OCI-LY1 (cell line): ENCODE measurements around the gene RAB3IP.

Source experiments
- H2AFZ ChIP-seq: fragments of 200-600 bp; sonication (generic), shearing (Covaris generic); 2 replicates; pipeline ENCODE4 v1.6.0; 2014; ENCODE audit warnings: antibody characterized with exemption, mild to moderate bottlenecking, low read length
- H3F3A ChIP-seq: fragments of 200-600 bp; sonication (generic), shearing (Covaris generic); 2 replicates; pipeline ENCODE4 v1.6.0; 2014; ENCODE audit warnings: mild to moderate bottlenecking, antibody characterized with exemption, low read length, moderate library complexity; ENCODE audit not compliant: insufficient read depth
- H3K27ac ChIP-seq: fragments of 200-600 bp; sonication (generic); 2 replicates; pipeline ENCODE4 v1.5.1; 2014; ENCODE audit warnings: low read length, mixed run types, mild to moderate bottlenecking, low read depth; ENCODE audit not compliant: poor library complexity, severe bottlenecking
- H3K27me3 ChIP-seq: fragments of 200-600 bp; sonication (generic); 2 replicates; pipeline ENCODE4 v1.6.0; 2014; ENCODE audit warnings: antibody characterized with exemption, mild to moderate bottlenecking, low read length, moderate library complexity; ENCODE audit not compliant: insufficient read depth
- H3K36me3 ChIP-seq: fragments of 200-600 bp; sonication (generic); 2 replicates; pipeline ENCODE4 v1.6.1; 2014; ENCODE audit warnings: mild to moderate bottlenecking, antibody characterized with exemption, low read length, moderate library complexity, mixed read lengths; ENCODE audit not compliant: insufficient read depth
- H3K4me1 ChIP-seq: fragments of 200-600 bp; sonication (generic); 2 replicates; pipeline ENCODE4 v1.5.1; 2014; ENCODE audit warnings: mild to moderate bottlenecking, low read length, moderate library complexity; ENCODE audit not compliant: insufficient read depth, severe bottlenecking
- H3K4me2 ChIP-seq: fragments of 200-600 bp; sonication (generic), shearing (Covaris generic); 2 replicates; pipeline ENCODE4 v1.6.1; 2014; ENCODE audit warnings: low read length
- H3K4me3 ChIP-seq: fragments of 200-600 bp; sonication (generic); 2 replicates; pipeline ENCODE4 v1.5.1; 2014; ENCODE audit warnings: low read length, low read depth, mild to moderate bottlenecking, mixed read lengths; ENCODE audit not compliant: poor library complexity, severe bottlenecking
- H3K79me2 ChIP-seq: fragments of 200-600 bp; shearing (Covaris generic); 2 replicates; pipeline ENCODE4 v1.6.1; 2016; ENCODE audit warnings: mixed run types, low read length, mixed read lengths; ENCODE audit not compliant: insufficient read depth
- H3K9ac ChIP-seq: fragments of 200-600 bp; sonication (generic), shearing (Covaris generic); 2 replicates; pipeline ENCODE4 v1.6.1; 2014; ENCODE audit warnings: mild to moderate bottlenecking, low read length, mixed read lengths
- H3K9me2 ChIP-seq: fragments of 200-600 bp; sonication (generic), shearing (Covaris generic); 2 replicates; pipeline ENCODE4 v1.6.1; 2014; ENCODE audit warnings: low read depth, mild to moderate bottlenecking, low read length, mixed read lengths
- H3K9me3 ChIP-seq: fragments of 200-600 bp; shearing (Covaris generic); 2 replicates; pipeline ENCODE4 v1.6.1; 2014; ENCODE audit warnings: low read length, mixed read lengths
- H4K20me1 ChIP-seq: fragments of 200-600 bp; sonication (generic), shearing (Covaris generic); 2 replicates; pipeline ENCODE4 v1.6.0; 2016; ENCODE audit warnings: mild to moderate bottlenecking, low read length; ENCODE audit not compliant: insufficient read depth
- CTCF ChIP-seq: fragments of 200-600 bp; sonication (generic), shearing (Covaris generic); IDR thresholded peaks from 2 replicates; pipeline ENCODE4 v1.5.1; 2017; ENCODE audit warnings: mild to moderate bottlenecking, antibody characterized with exemption, low read length, moderate library complexity, mixed read lengths
- EZH2 ChIP-seq: fragments of 200-600 bp; sonication (generic), shearing (Covaris generic); IDR thresholded peaks from 2 replicates; pipeline ENCODE4 v1.8.0; 2017; ENCODE audit warnings: borderline replicate concordance, mixed run types, mild to moderate bottlenecking, antibody characterized with exemption, low read length, moderate library complexity, mixed read lengths

Gene RAB3IP

GRCh38 chr12:69834576-69834975, 95.9 kb downstream of the RAB3IP start:
- TF ChIP-seq CTCF (no peak), EZH2 (no peak)
- no peak overlapping the region for H3K4me3 ChIP-seq
- H3K36me3 ChIP-seq: no peaks in the 10 kb centered on the region
- H3K4me1 ChIP-seq: no peaks in the 10 kb centered on the region
- no peak overlapping the region for H2AFZ ChIP-seq
- no peaks in the 10 kb centered on the region; the same call in 1 of the 2 replicates for H3K27me3 ChIP-seq
- H3K4me2 ChIP-seq: no peak overlapping the region
- H3K79me2 ChIP-seq: no peaks in the 10 kb centered on the region
- no peaks in the 10 kb centered on the region for H3K9me3 ChIP-seq
- H3K27ac ChIP-seq: no peak overlapping the region
- H3K9ac ChIP-seq: no peak overlapping the region
- H3F3A ChIP-seq: no peaks in the 10 kb centered on the region
- no peaks in the 10 kb centered on the region for H4K20me1 ChIP-seq
- no peaks in the 10 kb centered on the region for H3K9me2 ChIP-seq

GRCh38 chr12:69835081-69835480, 96.4 kb downstream of the RAB3IP start:
- TF ChIP-seq EZH2 (no peak), CTCF (no peak)
- no peaks in the 10 kb centered on the region for H3K4me1 ChIP-seq
- no peaks in the 10 kb centered on the region; the same call in 1 of the 2 replicates for H3K27me3 ChIP-seq
- H4K20me1 ChIP-seq: no peaks in the 10 kb centered on the region
- no peak overlapping the region for H3K4me3 ChIP-seq
- H3K4me2 ChIP-seq: no peak overlapping the region
- no peaks in the 10 kb centered on the region for H3K36me3 ChIP-seq
- no peaks in the 10 kb centered on the region for H3K9me3 ChIP-seq
- no peaks in the 10 kb centered on the region for H3K79me2 ChIP-seq
- H3K9ac ChIP-seq: no peak overlapping the region
- no peaks in the 10 kb centered on the region for H3F3A ChIP-seq
- no peak overlapping the region for H2AFZ ChIP-seq
- no peak overlapping the region for H3K27ac ChIP-seq
- no peaks in the 10 kb centered on the region for H3K9me2 ChIP-seq

- H3K27me3 ChIP-seq: no peaks in the 10 kb centered on the region; the same call in 1 of the 2 replicates
Measured at GRCh38 chr12:69836015-69836414, 97.4 kb downstream of the RAB3IP start.

More at GRCh38 chr12:69836015-69836414, 97.4 kb downstream of the RAB3IP start:
- Histone ChIP-seq H3K4me3 (no peak overlapping the region), H3K36me3 (no peaks in the 10 kb centered on the region), H4K20me1 (no peaks in the 10 kb centered on the region), H3K4me1 (no peaks in the 10 kb centered on the region), H3K4me2 (no peak overlapping the region), H3K9ac (no peak overlapping the region), H3K79me2 (no peaks in the 10 kb centered on the region), H3K9me2 (no peaks in the 10 kb centered on the region), H3K27ac (no peak overlapping the region), H3K9me3 (no peaks in the 10 kb centered on the region), H3F3A (no peaks in the 10 kb centered on the region), H2AFZ (no peak overlapping the region)
- no peak for TF ChIP-seq CTCF
- TF ChIP-seq EZH2: no peak
